Mesenteric fat pad (tissue), 1 donor: ENCODE results near the gene FSD2. TPM values are rescaled to one million over a fixed set of nuclear protein-coding genes. Genes with fewer than 3 reads are reported as not detected.
A peak's percentile ranks its signal among the peaks of the same experiment; 100 is the strongest.

Experiments used
- DNase-seq: peaks from one replicate; pipeline ENCODE4 v3.0.0-alpha.2; 2020; ENCODE audit warnings: low spot score
- total RNA-seq: library from RNA; stranded (reverse); fragmentation: NEBNext Ultra II Directional; extraction: Animal tissue kit (Norgen Biotek cat#: 25700); gene quantifications from one replicate; pipeline ENCODE4 v1.2.1, GENCODE V29; 2021
- donor health status: DM: yes; HTN: yes; CAD: no.

The FSD2 gene
- total RNA-seq, 1 donor from 2014 or later: not detected

- no peak for DNase-seq
Observed at GRCh38 chr15:82743810-82744209, 62.1 kb downstream of the FSD2 start.

DNA sequence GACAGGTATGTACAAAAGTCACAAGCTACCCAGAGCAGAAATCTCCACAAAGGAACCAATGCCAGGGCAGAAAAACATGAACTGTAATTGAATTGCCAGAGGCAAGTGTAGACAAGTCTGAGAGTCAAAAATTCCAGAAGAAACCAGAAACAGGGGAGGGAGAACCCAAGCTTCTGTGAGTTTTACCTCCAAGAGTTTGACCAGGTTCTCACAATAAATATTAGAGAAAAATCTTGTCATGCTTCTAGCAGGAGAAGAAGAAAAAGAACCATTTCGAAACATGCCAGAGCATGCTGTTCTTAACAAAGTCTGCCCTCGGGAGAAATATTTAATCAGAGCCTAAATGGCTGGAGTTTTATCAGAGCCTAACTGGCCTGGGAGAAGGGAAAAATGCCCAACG, 63.7 kb downstream of the FSD2 start:
- no peak for DNase-seq

DNA sequence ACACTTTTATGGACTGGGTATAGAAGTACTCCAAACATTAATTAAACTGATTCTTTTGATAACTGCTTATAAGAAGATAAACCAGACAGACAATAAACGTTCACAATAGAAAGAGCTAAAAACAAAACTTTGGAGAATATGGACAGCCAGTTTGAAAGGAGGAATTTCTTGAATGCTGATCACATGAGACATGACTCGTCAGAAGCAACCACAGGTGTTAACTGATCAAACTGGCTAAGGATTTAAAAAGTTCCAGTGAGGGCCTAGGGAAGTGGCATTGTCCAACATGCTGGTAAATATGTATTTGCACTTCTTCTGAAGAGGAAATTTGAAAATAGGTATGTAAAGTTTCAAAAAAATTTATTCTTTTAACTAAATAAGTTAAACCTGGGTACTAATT, 66.8 kb downstream of the FSD2 start:
- no peak for DNase-seq

- DNase-seq: no peak
Observed at GRCh38 chr15:82737975-82738374, 67.9 kb downstream of the FSD2 start.

DNA sequence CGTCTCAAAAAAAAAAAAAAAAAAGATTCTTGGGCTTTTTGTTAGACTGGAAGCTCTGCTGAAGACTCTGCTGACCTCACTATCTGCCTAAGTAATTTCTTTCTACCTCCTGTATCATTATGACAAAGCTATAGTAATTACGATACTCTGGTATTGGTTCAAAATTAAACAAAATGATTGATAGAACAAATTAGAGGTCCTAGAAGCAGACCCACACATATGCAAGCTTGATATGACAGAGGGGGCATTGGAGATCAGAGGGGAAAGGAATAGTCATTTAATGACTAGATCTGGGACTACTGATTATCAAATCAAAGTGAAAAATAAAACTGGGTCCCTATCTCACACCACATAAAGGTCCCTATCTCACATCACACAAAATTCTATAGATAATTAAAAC, 74.3 kb downstream of the FSD2 start:
- DNase-seq: no peak

DNA sequence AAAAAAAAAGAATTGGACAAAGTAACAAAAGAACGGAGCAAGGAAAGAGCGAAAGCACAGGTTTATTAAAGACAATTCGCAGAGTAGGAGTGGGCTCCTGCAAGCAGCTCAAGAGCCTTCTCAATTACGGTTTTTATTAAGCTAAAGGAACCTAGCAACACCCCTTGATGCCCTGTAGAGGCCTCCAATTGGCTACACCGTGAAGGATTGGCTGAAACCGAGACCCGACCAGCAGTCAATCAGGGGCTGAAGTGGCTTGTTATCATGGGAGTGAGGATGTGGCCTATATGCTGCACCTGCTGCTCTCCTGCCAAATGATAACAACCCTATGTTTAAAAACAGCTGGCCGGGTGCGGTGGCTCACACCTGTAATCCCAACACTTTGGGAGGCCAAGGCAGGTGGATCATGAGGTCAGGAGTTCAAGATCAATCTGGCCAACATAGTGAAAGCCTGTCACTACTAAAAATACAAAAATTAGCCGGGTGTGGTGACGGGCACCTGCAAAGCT, 75.8 kb downstream of the FSD2 start:
- no peak for DNase-seq

DNA sequence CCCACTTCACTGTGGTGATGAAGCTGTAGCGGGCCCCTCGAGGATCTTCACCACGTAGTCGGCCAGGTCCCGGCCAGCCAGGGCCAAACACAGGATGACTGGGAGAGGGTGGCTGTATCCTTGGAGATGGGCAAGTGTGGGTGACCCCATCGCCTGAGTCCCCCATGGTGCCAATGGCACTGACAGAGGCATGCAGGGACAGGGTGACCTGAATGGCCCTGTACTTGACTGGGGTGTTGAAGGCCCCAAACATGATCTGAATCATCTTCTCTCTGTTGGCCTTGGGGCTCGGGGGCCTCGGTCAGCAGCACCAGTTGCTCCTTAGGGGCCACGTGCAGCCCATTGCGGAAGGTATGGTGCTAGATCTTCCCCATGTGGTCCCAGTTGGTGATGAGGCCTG, 79.1 kb downstream of the FSD2 start:
- no peak for DNase-seq

GRCh38 chr15:82715003-82715402, 90.9 kb downstream of the FSD2 start:
- peak; percentile 35 for DNase-seq

DNA sequence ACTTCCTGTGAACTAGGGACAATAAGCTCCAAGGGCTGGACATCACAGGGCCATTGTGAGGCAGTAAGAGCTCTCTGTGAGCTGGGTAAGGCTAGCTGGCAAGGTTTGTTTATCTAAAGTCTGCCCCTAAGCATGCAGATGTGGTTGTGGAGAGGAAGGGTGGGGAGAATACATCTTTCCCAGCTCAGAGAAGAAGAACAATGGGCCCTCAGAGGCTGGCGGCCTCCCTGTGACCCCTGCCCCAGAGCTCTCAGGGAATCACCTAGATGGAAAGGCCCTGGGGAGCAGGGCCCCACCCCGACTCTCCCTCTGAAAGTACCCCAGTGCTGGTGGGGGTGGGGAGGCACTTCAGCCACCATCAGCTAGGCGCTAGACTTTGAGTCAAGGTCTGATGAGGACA, 91.9 kb downstream of the FSD2 start:
- DNase-seq: peak; percentile 53

GRCh38 chr15:82712036-82712435, 93.8 kb downstream of the FSD2 start:
- DNase-seq: peak; percentile 53

DNA sequence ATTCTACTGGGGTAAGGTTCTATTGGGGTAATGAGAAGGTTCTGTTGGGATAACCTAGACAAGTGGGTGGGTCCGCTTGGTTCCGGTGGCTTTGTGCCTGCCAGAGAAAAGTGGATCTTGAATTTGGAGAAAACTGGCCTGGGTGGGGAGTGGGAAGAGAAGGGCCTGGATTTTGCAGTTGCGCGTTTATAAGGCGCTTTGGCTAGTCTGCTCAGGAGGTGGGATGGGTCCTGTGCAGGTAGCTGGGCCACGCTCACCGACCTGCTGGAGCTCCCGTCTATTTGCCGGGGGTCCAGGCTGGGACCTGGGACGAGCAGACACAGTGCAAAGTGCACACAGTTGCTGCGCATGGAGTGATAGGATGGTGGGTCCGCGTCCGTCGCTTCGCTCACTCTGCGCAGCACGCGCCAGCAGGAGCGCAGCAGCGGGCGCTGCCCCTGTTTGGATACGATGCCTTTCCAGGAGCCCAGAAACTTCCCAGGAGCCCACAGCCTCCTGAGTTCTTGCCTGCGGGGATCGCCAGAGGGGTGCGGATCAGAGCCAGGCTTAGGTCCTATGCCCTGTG, 94.9 kb downstream of the FSD2 start:
- peak; percentile 67 for DNase-seq

GRCh38 chr15:82710208-82710555, 95.7 kb downstream of the FSD2 start:
- no peak for DNase-seq

- peak; percentile 90 for DNase-seq
Observed at GRCh38 chr15:82709421-82710207, 96.3 kb downstream of the FSD2 start, which contains the start of gene AP3B2. Gene AP3B2 (minus strand): TSS chr15:82709875. CDS start chr15:82709706, 169 bp downstream.

GRCh38 chr15:82709081-82709420, 96.8 kb downstream of the FSD2 start:
- peak; percentile 80 for DNase-seq

GRCh38 chr15:82705856-82706255, 100.0 kb downstream of the FSD2 start:
- DNase-seq: peak; percentile 20

Other genes with a start within 250 kb of the FSD2 start
- 2.5 TPM for gene CPEB1, start 158.7 kb downstream of the FSD2 start, total RNA-seq
- gene AP3B2, start 96.2 kb downstream of the FSD2 start, total RNA-seq: 0.84 TPM
- gene WHAMM, start 3.6 kb upstream of the FSD2 start, total RNA-seq: 7.8 TPM
- gene HOMER2, start 146.7 kb upstream of the FSD2 start, total RNA-seq: 2.9 TPM
- gene RAMAC, start 180.1 kb upstream of the FSD2 start, total RNA-seq: 14.1 TPM
- gene C15orf40, start 205.6 kb upstream of the FSD2 start, total RNA-seq: 21.5 TPM